ENCODE data around the gene NKX2-8. TPM values are rescaled to one million over a fixed set of nuclear protein-coding genes. Genes with fewer than 3 reads are reported as not detected.

The NKX2-8 gene
- total and polyA plus RNA-seq, 8 donors, result 1.4 TPM; not detected in 7

- 62 to 94% (median 88%) methylated on average over 1 of the region's 1 CpG for WGBS, 5 donors
- Histone ChIP-seq H3K4me1 (no peaks in the 10 kb centered on the region), H3K36me3 (no peaks in the 10 kb centered on the region), H3K27me3 (peaks cover 0 to 29% (median 0%) of the 10 kb centered on the region in 3 donors), H3K9me3 (peaks cover 0 to 4% (median 1%) of the 10 kb centered on the region in 4 donors), H3K4me3 (no peak overlapping the region), H3K27ac (no peak overlapping the region)
- DNase-seq, result no peak
- intact Hi-C loops (cut with DNase I; ENCODE audit: low total_unique reads), result no loop called here
- TF ChIP-seq, protein P1, sequence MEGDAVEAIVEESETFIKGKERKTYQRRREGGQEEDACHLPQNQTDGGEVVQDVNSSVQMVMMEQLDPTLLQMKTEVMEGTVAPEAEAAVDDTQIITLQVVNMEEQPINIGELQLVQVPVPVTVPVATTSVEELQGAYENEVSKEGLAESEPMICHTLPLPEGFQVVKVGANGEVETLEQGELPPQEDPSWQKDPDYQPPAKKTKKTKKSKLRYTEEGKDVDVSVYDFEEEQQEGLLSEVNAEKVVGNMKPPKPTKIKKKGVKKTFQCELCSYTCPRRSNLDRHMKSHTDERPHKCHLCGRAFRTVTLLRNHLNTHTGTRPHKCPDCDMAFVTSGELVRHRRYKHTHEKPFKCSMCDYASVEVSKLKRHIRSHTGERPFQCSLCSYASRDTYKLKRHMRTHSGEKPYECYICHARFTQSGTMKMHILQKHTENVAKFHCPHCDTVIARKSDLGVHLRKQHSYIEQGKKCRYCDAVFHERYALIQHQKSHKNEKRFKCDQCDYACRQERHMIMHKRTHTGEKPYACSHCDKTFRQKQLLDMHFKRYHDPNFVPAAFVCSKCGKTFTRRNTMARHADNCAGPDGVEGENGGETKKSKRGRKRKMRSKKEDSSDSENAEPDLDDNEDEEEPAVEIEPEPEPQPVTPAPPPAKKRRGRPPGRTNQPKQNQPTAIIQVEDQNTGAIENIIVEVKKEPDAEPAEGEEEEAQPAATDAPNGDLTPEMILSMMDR (IDR thresholded peaks at IDR 0.05), result no peak
- TF ChIP-seq POLR2A (IDR thresholded peaks at IDR 0.05) (no peak), POLR2AphosphoS5 (IDR thresholded peaks at IDR 0.05) (no peak), EP300 (IDR thresholded peaks at IDR 0.05) (no peak)
Observed at GRCh38 chr14:36625014-36625413, 42.6 kb upstream of the NKX2-8 start.

- no peak for DNase-seq
- TF ChIP-seq POLR2AphosphoS5 (IDR thresholded peaks at IDR 0.05) (no peak), EP300 (IDR thresholded peaks at IDR 0.05) (no peak), POLR2A (IDR thresholded peaks at IDR 0.05) (no peak)
- TF ChIP-seq, protein P1 (IDR thresholded peaks at IDR 0.05), result no peak
- Histone ChIP-seq H3K36me3 (no peaks in the 10 kb centered on the region), H3K4me3 (no peak overlapping the region), H3K27me3 (peaks cover 0 to 17% (median 0%) of the 10 kb centered on the region in 3 donors), H3K27ac (no peak overlapping the region), H3K4me1 (no peaks in the 10 kb centered on the region), H3K9me3 (peaks cover 0 to 4% (median 1%) of the 10 kb centered on the region in 4 donors)
- intact Hi-C loops (cut with DNase I; ENCODE audit: low total_unique reads), result no loop called here
- 78 to 93% (median 84%) methylated on average over 2 of the region's 2 CpGs for WGBS, 5 donors
Observed at GRCh38 chr14:36619853-36620252, 37.4 kb upstream of the NKX2-8 start.

GRCh38 chr14:36619131-36619530, 36.7 kb upstream of the NKX2-8 start:
- no peak for DNase-seq
- intact Hi-C loops (cut with DNase I; ENCODE audit: low total_unique reads), result no loop called here

GRCh38 chr14:36618641-36619040, 36.2 kb upstream of the NKX2-8 start:
- H3K4me3 ChIP-seq, result no peak overlapping the region
- H3K27ac ChIP-seq, result no peak overlapping the region
- TF ChIP-seq EP300 (IDR thresholded peaks at IDR 0.05) (no peak), POLR2AphosphoS5 (IDR thresholded peaks at IDR 0.05) (no peak), POLR2A (IDR thresholded peaks at IDR 0.05) (no peak)
- TF ChIP-seq, protein P1 (IDR thresholded peaks at IDR 0.05), result no peak
- DNase-seq, result no peak
- H3K4me1 ChIP-seq, result no peaks in the 10 kb centered on the region
- intact Hi-C loops (cut with DNase I; ENCODE audit: low total_unique reads), result no loop called here
- peaks cover 0 to 4% (median 1%) of the 10 kb centered on the region in 4 donors for H3K9me3 ChIP-seq
- H3K27me3 ChIP-seq, result peaks cover 0 to 7% (median 0%) of the 10 kb centered on the region in 3 donors
- H3K36me3 ChIP-seq, result no peaks in the 10 kb centered on the region
- WGBS, 5 donors, result 23 to 45% (median 39%) methylated on average over 2 of the region's 2 CpGs

More at GRCh38 chr14:36619131-36619530, 36.7 kb upstream of the NKX2-8 start:
- Histone ChIP-seq H3K27me3 (peaks cover 0 to 12% (median 0%) of the 10 kb centered on the region in 3 donors), H3K4me3 (no peak overlapping the region), H3K36me3 (no peaks in the 10 kb centered on the region), H3K9me3 (peaks cover 0 to 4% (median 1%) of the 10 kb centered on the region in 4 donors), H3K27ac (no peak overlapping the region), H3K4me1 (no peaks in the 10 kb centered on the region)
- WGBS, 5 donors, result 76 to 83% (median 80%) methylated on average over 3 of the region's 3 CpGs
- TF ChIP-seq, protein P1 (IDR thresholded peaks at IDR 0.05), result no peak
- no peak for TF ChIP-seq POLR2AphosphoS5 (IDR thresholded peaks at IDR 0.05)
- no peak for TF ChIP-seq POLR2A (IDR thresholded peaks at IDR 0.05)
- TF ChIP-seq EP300 (IDR thresholded peaks at IDR 0.05), result no peak

Data from stomach (tissue), 9 donors.